ENCODE measurements around the gene P4HB.

DNA sequence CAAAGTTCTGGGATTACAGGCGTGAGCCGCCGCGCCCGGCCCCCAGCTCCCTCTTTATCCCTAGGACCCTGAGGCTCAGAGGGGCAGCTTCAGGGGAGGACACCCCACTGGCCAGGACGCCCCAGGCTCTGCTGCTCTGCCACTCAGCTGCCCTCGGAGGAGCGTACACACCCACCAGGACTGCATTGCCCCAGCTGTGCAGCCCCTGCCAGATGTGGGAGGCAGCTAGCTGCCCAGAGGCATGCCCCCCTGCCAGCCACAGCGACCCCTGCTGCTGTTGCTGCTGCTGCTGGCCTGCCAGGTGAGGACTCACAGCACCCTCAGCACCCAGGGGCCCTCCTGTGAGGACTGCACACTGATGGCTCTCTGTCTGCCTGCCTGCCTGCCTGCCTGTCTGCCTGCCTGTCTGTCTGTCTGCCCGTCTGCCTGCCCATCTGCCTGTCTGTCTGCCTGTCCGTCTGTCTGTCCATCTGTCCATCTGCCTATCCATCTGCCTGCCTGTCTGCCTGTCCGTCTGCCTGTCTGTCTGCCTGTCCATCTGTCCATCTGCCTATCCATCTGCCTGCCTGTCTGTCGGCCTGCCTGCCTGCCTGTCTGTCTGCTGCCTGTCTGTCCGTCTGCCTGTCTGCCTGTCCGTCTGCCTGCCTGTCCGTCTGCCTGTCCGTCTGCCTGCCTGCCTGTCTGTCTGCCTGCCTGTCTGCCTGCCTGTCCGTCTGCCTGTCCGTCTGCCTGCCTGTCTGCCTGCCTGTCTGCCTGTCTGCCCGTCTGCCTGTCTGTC, 51.4 kb downstream of the P4HB start:
- TF ChIP-seq POLR2A (IDR thresholded peaks at IDR 0.05) (no peak), CTCF (IDR thresholded peaks at IDR 0.05) (no peak)

Data from breast epithelium (tissue), 3 donors.